Gastrocnemius medialis (tissue), 4 donors: ENCODE measurements around the gene PLEKHH3. TPM values are rescaled to one million over a fixed set of nuclear protein-coding genes. Genes with fewer than 3 reads are reported as not detected.

ENCODE experiments used
- ATAC-seq, 2 donors: fragments of 150-250 bp; one replicate each; pipeline ENCODE4 v1.9.1; 2016
- DNase-seq, 2 donors: peaks; one replicate each; pipeline ENCODE4 v3.0.0-alpha.2; 2019
- H3K27ac ChIP-seq, 4 donors: fragments of 200-600 bp; sonication (generic); 1 replicate in 1 of 4; 2 replicates in 3 of 4; pipeline ENCODE4 v1.5.1; 2016 to 2018; ENCODE audit warnings: mild to moderate bottlenecking in 2 of 4, moderate library complexity in 1 of 4
- H3K27me3 ChIP-seq, 3 donors: fragments of 200-600 bp; sonication (generic) in 2 of 3; 1 replicate in 1 of 3; 2 replicates in 2 of 3; pipeline versions ENCODE4 v1.5.1 to v1.6.0; 2016 to 2019; ENCODE audit warnings: mild to moderate bottlenecking in 1 of 3, moderate library complexity in 1 of 3
- H3K36me3 ChIP-seq, 2 donors: fragments of 200-600 bp; sonication (generic) in 1 of 2; one replicate each; pipeline ENCODE4 v1.5.1; 2017 to 2018
- H3K4me1 ChIP-seq, 2 donors: fragments of 200-600 bp; sonication (generic) in 1 of 2; one replicate each; pipeline ENCODE4 v1.5.1; 2016 to 2017; ENCODE audit warnings: mild to moderate bottlenecking in 2 of 2
- H3K4me3 ChIP-seq, 4 donors: fragments of 200-600 bp; sonication (generic) in 3 of 4; 1 replicate in 1 of 4; 2 replicates in 3 of 4; pipeline ENCODE4 v1.5.1; 2016 to 2019; ENCODE audit warnings: mild to moderate bottlenecking in 2 of 4
- H3K9me3 ChIP-seq, 3 donors: fragments of 200-600 bp; sonication (generic) in 2 of 3; 1 replicate in 1 of 3; 2 replicates in 2 of 3; pipeline ENCODE4 v1.5.1; 2016 to 2019
- POLR2A ChIP-seq, 2 donors: fragments of 450-650 bp; IDR thresholded peaks; one replicate each; pipeline ENCODE4 v1.6.1; 2017; ENCODE audit warnings: antibody characterized with exemption in 2 of 2, mild to moderate bottlenecking in 2 of 2, moderate library complexity in 2 of 2
- in situ Hi-C, 4 donors: fragments of 200-750 bp; cut with MboI; loops; one replicate each; pipeline versions ENCODE4 v1.15.0 to v1.8.0; 2017; ENCODE audit warnings: low sequenced_read_pairs in 4 of 4
- intact Hi-C: fragments of 100-400 bp; cut with DNase I; formaldehyde crosslinking; loops from one replicate; pipeline ENCODE4 v1.15.1; 2023; ENCODE audit warnings: low total_unique reads
- microRNA-seq, 2 donors: library from miRNA; unstranded; fragments of <30 nt; microRNA quantifications; one replicate each; pipeline ENCODE4, GENCODE V29; 2016; ENCODE audit warnings: borderline replicate concordance in 2 of 2
- total RNA-seq, 4 donors: library from RNA; depleted of rRNA; stranded (reverse); fragments of >200 nt; gene quantifications; one replicate each; pipeline versions ENCODE4 v1.1.0 to v1.2.3, GENCODE V29; 2016
- TF ChIP-seq, protein P1 (sequence below), 5 experiments: fragments of 450-650 bp in 3 of 5; fragments of 200-600 bp in 2 of 5; sonication (generic) in 2 of 5; IDR thresholded peaks in 4 of 5; conservative IDR thresholded peaks in 1 of 5; 1 replicate in 4 of 5; 2 replicates in 1 of 5; pipeline ENCODE4 v1.5.1; 2016 to 2019; ENCODE audit warnings: antibody characterized with exemption in 5 of 5, mild to moderate bottlenecking in 3 of 5, moderate library complexity in 3 of 5

PLEKHH3 gene
- total RNA-seq, 4 donors from 2014 or later: 13.4 to 36.0 (median 31.3) TPM

DNA sequence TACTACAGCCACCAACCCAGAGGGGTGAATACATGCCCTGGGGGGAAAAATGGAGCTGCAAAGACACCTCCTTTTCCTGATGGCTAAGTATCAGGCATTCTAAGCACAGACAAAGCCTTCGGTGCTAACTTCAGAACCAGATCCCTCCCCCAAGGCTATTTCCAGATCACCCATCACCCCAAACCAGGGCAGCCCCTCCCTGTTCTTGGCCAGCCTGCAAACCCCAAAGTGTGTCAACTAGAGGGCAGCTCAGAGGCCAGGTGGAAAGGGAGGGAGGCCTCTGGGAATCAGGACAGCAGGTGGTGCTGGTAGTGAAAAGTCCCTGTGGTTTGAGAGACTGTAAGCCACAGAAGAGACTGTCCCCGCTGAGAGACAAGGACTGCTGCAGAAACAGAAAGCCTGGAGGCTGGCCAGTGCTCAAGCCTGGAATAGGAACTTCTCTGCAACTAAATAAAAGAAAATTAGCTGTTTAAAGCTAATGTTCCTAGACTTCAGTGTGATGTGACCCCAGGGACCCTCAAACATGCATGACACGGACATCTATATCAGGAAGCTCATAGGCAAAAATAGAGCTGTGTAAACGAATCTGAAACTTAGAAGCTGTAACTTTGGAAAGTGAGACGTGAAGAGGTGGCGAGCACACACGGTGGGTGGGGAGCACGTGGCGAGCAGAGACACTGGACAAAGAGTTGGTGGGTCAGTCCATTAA lies 58.2 kb downstream of the PLEKHH3 start:
- DNase-seq: peak; percentile 92 to 97
- intact Hi-C loops: loop anchor here (2.0 kb wide), 2 partner anchors 48 to 58 kb away; partner anchors contain the start of gene PLEKHH3

DNA sequence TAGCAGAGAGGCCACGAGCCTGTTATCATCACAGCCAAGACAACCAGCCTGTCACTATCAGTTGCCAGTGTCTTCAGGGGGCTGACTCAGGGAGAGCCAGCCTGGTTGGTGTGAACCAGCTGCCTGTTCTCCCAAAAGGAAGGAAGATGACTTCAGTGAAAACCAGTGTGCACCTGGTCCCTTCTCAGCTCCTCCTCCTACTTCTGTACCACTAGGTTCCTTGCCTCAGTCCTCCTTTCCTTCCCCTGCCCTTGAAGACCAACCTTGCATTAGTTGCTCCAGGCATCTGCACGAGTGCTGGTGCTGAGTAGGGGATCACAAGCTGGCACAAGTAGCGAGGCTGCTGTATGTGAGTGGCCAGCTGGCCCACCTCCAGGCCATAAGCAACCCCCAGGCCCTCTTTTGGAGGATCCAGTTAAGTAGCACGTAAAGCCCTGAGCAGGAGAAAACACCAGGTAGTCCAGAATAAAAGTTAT lies 58.8 kb downstream of the PLEKHH3 start:
- TF ChIP-seq POLR2A (IDR thresholded peaks at IDR 0.05): no peak
- TF ChIP-seq, protein P1, sequence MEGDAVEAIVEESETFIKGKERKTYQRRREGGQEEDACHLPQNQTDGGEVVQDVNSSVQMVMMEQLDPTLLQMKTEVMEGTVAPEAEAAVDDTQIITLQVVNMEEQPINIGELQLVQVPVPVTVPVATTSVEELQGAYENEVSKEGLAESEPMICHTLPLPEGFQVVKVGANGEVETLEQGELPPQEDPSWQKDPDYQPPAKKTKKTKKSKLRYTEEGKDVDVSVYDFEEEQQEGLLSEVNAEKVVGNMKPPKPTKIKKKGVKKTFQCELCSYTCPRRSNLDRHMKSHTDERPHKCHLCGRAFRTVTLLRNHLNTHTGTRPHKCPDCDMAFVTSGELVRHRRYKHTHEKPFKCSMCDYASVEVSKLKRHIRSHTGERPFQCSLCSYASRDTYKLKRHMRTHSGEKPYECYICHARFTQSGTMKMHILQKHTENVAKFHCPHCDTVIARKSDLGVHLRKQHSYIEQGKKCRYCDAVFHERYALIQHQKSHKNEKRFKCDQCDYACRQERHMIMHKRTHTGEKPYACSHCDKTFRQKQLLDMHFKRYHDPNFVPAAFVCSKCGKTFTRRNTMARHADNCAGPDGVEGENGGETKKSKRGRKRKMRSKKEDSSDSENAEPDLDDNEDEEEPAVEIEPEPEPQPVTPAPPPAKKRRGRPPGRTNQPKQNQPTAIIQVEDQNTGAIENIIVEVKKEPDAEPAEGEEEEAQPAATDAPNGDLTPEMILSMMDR (IDR thresholded peaks at IDR 0.05 in 4 of 5, conservative IDR thresholded peaks at IDR 0.05 in 1 of 5): no peak
- ATAC-seq: peak; percentile 31 to 48
- Histone ChIP-seq H3K27ac (peak overlapping the region; percentile 86 to 97 (median 91)), H3K4me1 (peaks cover 26 to 31% of the 10 kb centered on the region in 2 donors), H3K4me3 (peak overlapping the region in 2 of 4 donors; percentile 2 to 30), H3K36me3 (peaks cover 0 to 31% of the 10 kb centered on the region in 2 donors), H3K27me3 (no peaks in the 10 kb centered on the region), H3K9me3 (no peaks in the 10 kb centered on the region)
- DNase-seq: peak in 1 of 2 donors; percentile 45
- in situ Hi-C loops: loop anchor here in 2 of 4 donors (10.0 kb wide), 2 partner anchors 47 to 57 kb away; partner anchors contain the start of gene PLEKHH3 (in 1 of the 2)
- intact Hi-C loops: loop anchor here (2.0 kb wide), 2 partner anchors 49 to 59 kb away; partner anchors contain the start of gene PLEKHH3

More for the DNA sequence above, 58.2 kb downstream of the PLEKHH3 start:
- Histone ChIP-seq H3K27me3 (no peaks in the 10 kb centered on the region), H3K4me1 (peaks cover 26 to 31% of the 10 kb centered on the region in 2 donors), H3K36me3 (peaks cover 0 to 25% of the 10 kb centered on the region in 2 donors), H3K27ac (peak overlapping the region; percentile 86 to 97 (median 91)), H3K4me3 (peak overlapping the region in 3 of 4 donors; percentile 2 to 30 (median 29)), H3K9me3 (no peaks in the 10 kb centered on the region)
- ATAC-seq: peak; percentile 97
- in situ Hi-C loops: loop anchor here in 2 of 4 donors (10.0 kb wide), 2 partner anchors 46 to 56 kb away; partner anchors contain the start of gene PLEKHH3 (in 1 of the 2)
- TF ChIP-seq, protein P1 (IDR thresholded peaks at IDR 0.05 in 4 of 5, conservative IDR thresholded peaks at IDR 0.05 in 1 of 5): peak; percentile 18 to 40 (median 24)
- TF ChIP-seq POLR2A (IDR thresholded peaks at IDR 0.05): peak in 1 of 2 donors; percentile 9

Small RNAs within 50 kb of the gene (microRNA-seq; reads per million reads assigned to microRNA genes)
- gene MIR6780A: 1.2 to 1.7 reads per million in 2 donors

Other genes starting within 250 kb of the PLEKHH3 start
- gene ATP6V0A1, start 218.1 kb downstream of the PLEKHH3 start, total RNA-seq: 100 to 1,000 TPM in 2 of 4 donors, 10 to 100 TPM in 2; 65.3 to 138 (median 95.3) TPM
- gene NAGLU, start 140.8 kb downstream of the PLEKHH3 start, total RNA-seq: 10 to 100 TPM; 16.4 to 30.1 (median 24.1) TPM
- under 1 TPM in 3 of 4 donors, not detected in 1; 0.33 to 0.66 (median 0.47) TPM for gene HSD17B1, start 124.1 kb downstream of the PLEKHH3 start, total RNA-seq
- 10 to 100 TPM; 22.4 to 39.9 (median 27.5) TPM for gene COASY, start 114.8 kb downstream of the PLEKHH3 start, total RNA-seq
- 10 to 100 TPM; 49.7 to 81.9 (median 53.8) TPM for gene MLX, start 109.9 kb downstream of the PLEKHH3 start, total RNA-seq
- gene PSMC3IP, start 99.3 kb downstream of the PLEKHH3 start, total RNA-seq: 1 to 10 TPM in 2 of 4 donors, under 1 TPM in 2; 0.46 to 2.7 (median 1.4) TPM
- 10 to 100 TPM; 50.7 to 65.5 (median 60.5) TPM for gene RETREG3, start 67.6 kb downstream of the PLEKHH3 start, total RNA-seq
- 100 to 1,000 TPM in 1 of 4 donors, 10 to 100 TPM in 3; 54.7 to 125 (median 91.7) TPM for gene TUBG1, start 67.3 kb downstream of the PLEKHH3 start, total RNA-seq
- 1 to 10 TPM; 3.9 to 5.2 (median 4.2) TPM for gene TUBG2, start 17.7 kb downstream of the PLEKHH3 start, total RNA-seq
- gene CCR10, start 4.8 kb upstream of the PLEKHH3 start, total RNA-seq: 1 to 10 TPM; 2.0 to 4.6 (median 4.0) TPM
- gene CNTNAP1, start 5.5 kb upstream of the PLEKHH3 start, total RNA-seq: under 1 TPM; 0.22 to 0.41 (median 0.40) TPM
- gene EZH1, start 68.0 kb upstream of the PLEKHH3 start, total RNA-seq: 10 to 100 TPM; 32.6 to 55.2 (median 47.5) TPM
- gene RAMP2, start 84.2 kb upstream of the PLEKHH3 start, total RNA-seq: 10 to 100 TPM; 17.5 to 31.2 (median 20.7) TPM
- 10 to 100 TPM; 44.8 to 54.6 (median 53.5) TPM for gene VPS25, start 96.5 kb upstream of the PLEKHH3 start, total RNA-seq
- gene WNK4, start 103.6 kb upstream of the PLEKHH3 start, total RNA-seq: not detected
- gene COA3, start 121.7 kb upstream of the PLEKHH3 start, total RNA-seq: 100 to 1,000 TPM in 1 of 4 donors, 10 to 100 TPM in 3; 76.2 to 104 (median 86.8) TPM
- gene CNTD1, start 121.9 kb upstream of the PLEKHH3 start, total RNA-seq: not detected
- 100 to 1,000 TPM in 1 of 4 donors, 10 to 100 TPM in 3; 82.3 to 102 (median 88.0) TPM for gene BECN1, start 147.3 kb upstream of the PLEKHH3 start, total RNA-seq
- 100 to 1,000 TPM in 1 of 4 donors, 10 to 100 TPM in 3; 84.2 to 101 (median 88.7) TPM for gene PSME3, start 156.4 kb upstream of the PLEKHH3 start, total RNA-seq
- gene AOC2, start 167.6 kb upstream of the PLEKHH3 start, total RNA-seq: 1 to 10 TPM in 2 of 4 donors, under 1 TPM in 2; 0.81 to 1.2 (median 1.0) TPM
- gene AOC3, start 174.2 kb upstream of the PLEKHH3 start, total RNA-seq: 1 to 10 TPM; 2.2 to 7.2 (median 4.2) TPM
- under 1 TPM in 2 of 4 donors, not detected in 2; 0.36 to 0.47 TPM for gene G6PC1, start 223.8 kb upstream of the PLEKHH3 start, total RNA-seq